Liver (tissue), 9 donors: ENCODE data around the gene ZNHIT2. TPM values are rescaled to one million over a fixed set of nuclear protein-coding genes. Genes with fewer than 3 reads are reported as not detected.

Experiments
- DNase-seq: peaks from one replicate; pipeline ENCODE4 v3.0.0-alpha.2; 2017; ENCODE audit warnings: low spot score
- H3K27ac ChIP-seq, 2 donors: one replicate each; pipeline ENCODE4 v1.7.0; 2013; ENCODE audit warnings: inconsistent platforms in 2 of 2, low read length in 2 of 2, control low read depth in 1 of 2, low read depth in 1 of 2, mild to moderate bottlenecking in 1 of 2
- H3K27me3 ChIP-seq, 4 donors: one replicate each; pipeline versions ENCODE4 v1.6.1 to v1.7.0; 2013; ENCODE audit warnings: low read length in 3 of 4, inconsistent platforms in 1 of 4, mild to moderate bottlenecking in 1 of 4, moderate library complexity in 1 of 4; ENCODE audit not compliant: control insufficient read depth in 4 of 4, insufficient read depth in 4 of 4
- H3K36me3 ChIP-seq, 4 donors: one replicate each; pipeline versions ENCODE4 v1.6.1 to v1.7.0; 2013; ENCODE audit warnings: low read length in 3 of 4, mild to moderate bottlenecking in 3 of 4, low read depth in 1 of 4, moderate library complexity in 1 of 4; ENCODE audit not compliant: control insufficient read depth in 4 of 4, insufficient read depth in 3 of 4
- H3K4me1 ChIP-seq, 4 donors: one replicate each; pipeline versions ENCODE4 v1.6.1 to v1.7.0; 2013; ENCODE audit warnings: low read length in 3 of 4, mild to moderate bottlenecking in 3 of 4, moderate library complexity in 1 of 4; ENCODE audit not compliant: control insufficient read depth in 4 of 4, insufficient read depth in 4 of 4
- H3K4me3 ChIP-seq, 3 donors: one replicate each; pipeline versions ENCODE4 v1.6.1 to v1.7.0; 2013; ENCODE audit warnings: low read length in 3 of 3, control low read depth in 1 of 3, low read depth in 1 of 3, mild to moderate bottlenecking in 1 of 3
- H3K9ac ChIP-seq, 2 donors: one replicate each; pipeline ENCODE4 v1.7.0; 2013; ENCODE audit warnings: low read length in 2 of 2, mild to moderate bottlenecking in 2 of 2, moderate library complexity in 2 of 2, control low read depth in 1 of 2, low read depth in 1 of 2
- H3K9me3 ChIP-seq, 4 donors: one replicate each; pipeline versions ENCODE4 v1.6.1 to v1.7.0; 2013; ENCODE audit warnings: low read length in 3 of 4; ENCODE audit not compliant: control insufficient read depth in 4 of 4
- EGR1 ChIP-seq, 2 donors: IDR thresholded peaks; 2 replicates each; pipeline ENCODE4 v1.6.1; 2016 to 2018; ENCODE audit warnings: antibody characterized with exemption in 2 of 2, low read depth in 2 of 2
- FOXA1 ChIP-seq: IDR thresholded peaks from 2 replicates; pipeline ENCODE4 v1.6.1; 2016; ENCODE audit warnings: antibody characterized with exemption
- FOXA2 ChIP-seq: IDR thresholded peaks from 2 replicates; pipeline ENCODE4 v1.6.1; 2016; ENCODE audit warnings: antibody characterized with exemption
- GABPA ChIP-seq, 2 donors: IDR thresholded peaks in 1 of 2; conservative IDR thresholded peaks in 1 of 2; 2 replicates each; pipeline ENCODE4 v1.6.1; 2016; ENCODE audit warnings: antibody characterized with exemption in 2 of 2, mild to moderate bottlenecking in 1 of 2, moderate library complexity in 1 of 2
- HNF4A ChIP-seq, 2 donors: conservative IDR thresholded peaks; 2 replicates each; pipeline ENCODE4 v1.6.1; 2016; ENCODE audit warnings: antibody characterized with exemption in 2 of 2, mild to moderate bottlenecking in 2 of 2
- HNF4G ChIP-seq: IDR thresholded peaks from 2 replicates; pipeline ENCODE4 v1.6.1; 2016; ENCODE audit warnings: antibody characterized with exemption
- JUND ChIP-seq, 2 donors: IDR thresholded peaks; 2 replicates each; pipeline ENCODE4 v1.6.1; 2016; ENCODE audit warnings: antibody characterized with exemption in 2 of 2
- NR2F2 ChIP-seq: IDR thresholded peaks from 2 replicates; pipeline ENCODE4 v1.6.1; 2016; ENCODE audit warnings: antibody characterized with exemption
- RAD21 ChIP-seq, 2 donors: IDR thresholded peaks; 2 replicates each; pipeline ENCODE4 v1.6.1; 2016; ENCODE audit warnings: antibody characterized with exemption in 2 of 2, mild to moderate bottlenecking in 2 of 2
- RXRA ChIP-seq, 2 donors: IDR thresholded peaks; 2 replicates each; pipeline ENCODE4 v1.6.1; 2017 to 2018; ENCODE audit warnings: antibody characterized with exemption in 2 of 2, mild to moderate bottlenecking in 1 of 2
- SP1 ChIP-seq: IDR thresholded peaks from 2 replicates; pipeline ENCODE4 v1.6.1; 2018; ENCODE audit warnings: antibody characterized with exemption, mild to moderate bottlenecking
- TAF1 ChIP-seq: conservative IDR thresholded peaks from 2 replicates; pipeline ENCODE4 v1.6.1; 2016; ENCODE audit warnings: antibody characterized with exemption, mild to moderate bottlenecking
- YY1 ChIP-seq: IDR thresholded peaks from 2 replicates; pipeline ENCODE4 v1.6.1; 2016; ENCODE audit warnings: antibody characterized with exemption, mild to moderate bottlenecking
- WGBS: extraction: QIAGEN DNeasy Blood & Tissue Kit; methylation state at CpG from one replicate; pipeline ENCODE4 v1.1.7; 2013; 5-methylcytosine and 5-hydroxymethylcytosine counted together
- polyA plus RNA-seq, 2 donors: library from polyadenylated mRNA; stranded (reverse) in 1 of 2; unstranded in 1 of 2; fragments of 200-250 nt in 1 of 2; fragments of >200 nt in 1 of 2; fragmentation: Nextera tagmentation in 1 of 2; extraction: Ambion mirVana in 1 of 2; gene quantifications; one replicate each; pipeline versions ENCODE4 v1.2.1 to v1.2.3, GENCODE V29; 2013 to 2015
- total RNA-seq, 2 donors: library from RNA; depleted of rRNA; stranded (reverse); fragments of >200 nt; gene quantifications; one replicate each; pipeline ENCODE4 v1.2.3, GENCODE V29; 2014
- TF ChIP-seq, protein P1 (sequence below): IDR thresholded peaks from 2 replicates; pipeline ENCODE4 v1.6.1; 2016; ENCODE audit warnings: antibody characterized with exemption
- TF ChIP-seq, protein P2 (sequence below): IDR thresholded peaks from 2 replicates; pipeline ENCODE4 v1.6.1; 2016; ENCODE audit warnings: antibody characterized with exemption
- TF ChIP-seq, protein P3 (sequence below): IDR thresholded peaks from 2 replicates; pipeline ENCODE4 v1.6.1; 2016; ENCODE audit warnings: antibody characterized with exemption
- TF ChIP-seq, protein P4 (sequence below): fragments of 150-350 bp; IDR thresholded peaks from 2 replicates; pipeline ENCODE4 v1.5.1; 2017; ENCODE audit warnings: improper control_type of control experiment, low read depth, low read length; ENCODE audit not compliant: missing input control
- TF ChIP-seq, protein P5 (sequence below): IDR thresholded peaks from 2 replicates; pipeline ENCODE4 v1.6.1; 2016; ENCODE audit warnings: antibody characterized with exemption, mild to moderate bottlenecking
- donor health status: healthy.
- donor health status: healthy.
- donor health status: healthy.
- donor health status: healthy.
- donor health status: healthy.

The ZNHIT2 gene
- total and polyA plus RNA-seq, 4 donors = 2.2 to 13.9 (median 6.1) TPM

DNA sequence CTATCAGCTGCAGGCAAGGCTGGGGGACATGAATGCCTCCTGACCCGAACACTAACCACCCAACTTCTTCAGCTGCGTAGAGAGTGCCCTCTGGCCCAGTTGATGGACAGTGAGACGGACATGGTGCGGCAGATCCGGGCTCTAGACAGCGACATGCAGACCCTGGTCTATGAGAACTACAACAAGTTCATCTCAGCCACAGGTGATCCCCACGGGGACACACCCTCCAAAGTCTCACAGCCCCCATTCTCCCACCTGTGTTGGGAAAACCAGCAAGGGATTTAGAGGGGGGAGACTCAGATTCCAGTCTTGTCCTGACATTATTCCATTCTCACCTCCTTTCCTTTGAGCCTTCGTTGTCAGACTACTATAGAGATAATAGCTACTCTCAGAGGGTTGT lies 20.6 kb downstream of the ZNHIT2 start (continued):
- no peak for TF ChIP-seq FOXA2
- TF ChIP-seq, protein P1, sequence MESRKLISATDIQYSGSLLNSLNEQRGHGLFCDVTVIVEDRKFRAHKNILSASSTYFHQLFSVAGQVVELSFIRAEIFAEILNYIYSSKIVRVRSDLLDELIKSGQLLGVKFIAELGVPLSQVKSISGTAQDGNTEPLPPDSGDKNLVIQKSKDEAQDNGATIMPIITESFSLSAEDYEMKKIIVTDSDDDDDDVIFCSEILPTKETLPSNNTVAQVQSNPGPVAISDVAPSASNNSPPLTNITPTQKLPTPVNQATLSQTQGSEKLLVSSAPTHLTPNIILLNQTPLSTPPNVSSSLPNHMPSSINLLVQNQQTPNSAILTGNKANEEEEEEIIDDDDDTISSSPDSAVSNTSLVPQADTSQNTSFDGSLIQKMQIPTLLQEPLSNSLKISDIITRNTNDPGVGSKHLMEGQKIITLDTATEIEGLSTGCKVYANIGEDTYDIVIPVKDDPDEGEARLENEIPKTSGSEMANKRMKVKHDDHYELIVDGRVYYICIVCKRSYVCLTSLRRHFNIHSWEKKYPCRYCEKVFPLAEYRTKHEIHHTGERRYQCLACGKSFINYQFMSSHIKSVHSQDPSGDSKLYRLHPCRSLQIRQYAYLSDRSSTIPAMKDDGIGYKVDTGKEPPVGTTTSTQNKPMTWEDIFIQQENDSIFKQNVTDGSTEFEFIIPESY = no peak

DNA sequence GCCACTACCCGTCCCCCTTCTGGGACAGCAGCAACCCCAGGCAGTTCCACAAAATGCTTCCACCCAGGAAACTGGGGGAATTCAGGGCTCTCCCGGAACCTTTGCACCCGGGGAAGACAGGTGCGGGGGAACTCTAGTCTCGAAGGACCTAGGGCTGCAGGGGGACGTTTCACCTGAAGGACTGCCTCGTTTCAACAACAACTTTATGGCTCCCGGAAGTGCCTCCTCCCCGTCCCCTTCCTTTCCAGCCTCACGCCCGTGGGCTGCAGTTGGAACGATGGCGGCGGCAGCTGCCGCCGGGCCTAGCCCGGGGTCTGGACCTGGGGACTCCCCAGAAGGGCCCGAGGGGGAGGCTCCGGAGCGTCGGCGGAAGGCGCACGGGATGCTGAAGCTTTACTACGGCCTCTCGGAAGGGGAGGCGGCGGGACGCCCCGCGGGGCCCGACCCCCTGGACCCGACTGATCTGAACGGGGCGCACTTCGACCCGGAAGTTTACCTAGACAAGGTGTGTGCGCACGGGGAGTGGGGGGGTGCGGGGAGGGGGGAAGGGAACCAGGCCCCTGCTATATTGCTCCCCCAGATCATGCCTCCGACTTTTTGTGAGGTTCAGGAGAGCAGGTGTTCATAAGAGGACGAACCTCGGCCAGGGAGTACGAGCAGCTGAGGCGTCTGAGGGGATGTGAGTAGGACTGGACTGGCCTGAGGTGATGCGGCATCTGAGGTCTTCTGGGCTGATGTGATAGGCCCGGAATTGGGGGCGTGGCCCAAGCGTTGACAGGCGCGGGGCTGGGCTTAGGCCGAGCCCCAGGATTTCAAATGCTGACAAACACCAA lies 21.3 kb downstream of the ZNHIT2 start, which contains the start of gene VPS51:
VPS51 (plus strand) TSS at position 241 of the 833 bp plus-strand sequence; CDS start at position 278, 37 bp downstream.
- WGBS = under 1% methylated on average over 52 of the region's 52 CpGs
- Histone ChIP-seq H3K4me3 (peak within 1 kb of the TSS; percentile 72 to 85 (median 80)), H3K27ac (peak within 1 kb of the TSS; percentile 82 to 88), H3K27me3 (no peaks in the 10 kb centered on the region), H3K9ac (peak within 1 kb of the TSS; percentile 31 to 55), H3K36me3 (peaks cover 0 to 6% (median 0%) of the 10 kb centered on the region in 4 donors), H3K4me1 (peaks cover 2 to 18% (median 17%) of the 10 kb centered on the region in 4 donors), H3K9me3 (no peaks in the 10 kb centered on the region)
- peak; percentile 94 for DNase-seq
- peak; percentile 70 for TF ChIP-seq SP1
- TF ChIP-seq, protein P2, sequence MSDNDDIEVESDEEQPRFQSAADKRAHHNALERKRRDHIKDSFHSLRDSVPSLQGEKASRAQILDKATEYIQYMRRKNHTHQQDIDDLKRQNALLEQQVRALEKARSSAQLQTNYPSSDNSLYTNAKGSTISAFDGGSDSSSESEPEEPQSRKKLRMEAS = peak; percentile 78
- TF ChIP-seq HNF4G = peak; percentile 51
- peak; percentile 66 to 76 for TF ChIP-seq HNF4A (conservative IDR thresholded peaks at IDR 0.05)
- TF ChIP-seq GABPA (IDR thresholded peaks at IDR 0.05 in 1 of 2, conservative IDR thresholded peaks at IDR 0.05 in 1 of 2) = peak; percentile 96 to 98
- peak in 1 of 2 donors; percentile 34 for TF ChIP-seq RAD21 (IDR thresholded peaks at IDR 0.05)
- TF ChIP-seq, protein P3, sequence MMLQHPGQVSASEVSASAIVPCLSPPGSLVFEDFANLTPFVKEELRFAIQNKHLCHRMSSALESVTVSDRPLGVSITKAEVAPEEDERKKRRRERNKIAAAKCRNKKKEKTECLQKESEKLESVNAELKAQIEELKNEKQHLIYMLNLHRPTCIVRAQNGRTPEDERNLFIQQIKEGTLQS = peak; percentile 63
- TF ChIP-seq, protein P1 = peak; percentile 79
- TF ChIP-seq JUND (IDR thresholded peaks at IDR 0.05) = peak in 1 of 2 donors; percentile 51
- TF ChIP-seq RXRA (IDR thresholded peaks at IDR 0.05) = peak; percentile 68 to 78
- TF ChIP-seq TAF1 = peak; percentile 64
- peak; percentile 96 for TF ChIP-seq YY1
- TF ChIP-seq FOXA1 = peak; percentile 72
- TF ChIP-seq, protein P4, sequence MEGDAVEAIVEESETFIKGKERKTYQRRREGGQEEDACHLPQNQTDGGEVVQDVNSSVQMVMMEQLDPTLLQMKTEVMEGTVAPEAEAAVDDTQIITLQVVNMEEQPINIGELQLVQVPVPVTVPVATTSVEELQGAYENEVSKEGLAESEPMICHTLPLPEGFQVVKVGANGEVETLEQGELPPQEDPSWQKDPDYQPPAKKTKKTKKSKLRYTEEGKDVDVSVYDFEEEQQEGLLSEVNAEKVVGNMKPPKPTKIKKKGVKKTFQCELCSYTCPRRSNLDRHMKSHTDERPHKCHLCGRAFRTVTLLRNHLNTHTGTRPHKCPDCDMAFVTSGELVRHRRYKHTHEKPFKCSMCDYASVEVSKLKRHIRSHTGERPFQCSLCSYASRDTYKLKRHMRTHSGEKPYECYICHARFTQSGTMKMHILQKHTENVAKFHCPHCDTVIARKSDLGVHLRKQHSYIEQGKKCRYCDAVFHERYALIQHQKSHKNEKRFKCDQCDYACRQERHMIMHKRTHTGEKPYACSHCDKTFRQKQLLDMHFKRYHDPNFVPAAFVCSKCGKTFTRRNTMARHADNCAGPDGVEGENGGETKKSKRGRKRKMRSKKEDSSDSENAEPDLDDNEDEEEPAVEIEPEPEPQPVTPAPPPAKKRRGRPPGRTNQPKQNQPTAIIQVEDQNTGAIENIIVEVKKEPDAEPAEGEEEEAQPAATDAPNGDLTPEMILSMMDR = no peak
- TF ChIP-seq NR2F2 = peak; percentile 62
- TF ChIP-seq EGR1 (IDR thresholded peaks at IDR 0.05; ENCODE audit: low read depth in 2 of 2) = peak; percentile 21 to 31
- TF ChIP-seq, protein P5, sequence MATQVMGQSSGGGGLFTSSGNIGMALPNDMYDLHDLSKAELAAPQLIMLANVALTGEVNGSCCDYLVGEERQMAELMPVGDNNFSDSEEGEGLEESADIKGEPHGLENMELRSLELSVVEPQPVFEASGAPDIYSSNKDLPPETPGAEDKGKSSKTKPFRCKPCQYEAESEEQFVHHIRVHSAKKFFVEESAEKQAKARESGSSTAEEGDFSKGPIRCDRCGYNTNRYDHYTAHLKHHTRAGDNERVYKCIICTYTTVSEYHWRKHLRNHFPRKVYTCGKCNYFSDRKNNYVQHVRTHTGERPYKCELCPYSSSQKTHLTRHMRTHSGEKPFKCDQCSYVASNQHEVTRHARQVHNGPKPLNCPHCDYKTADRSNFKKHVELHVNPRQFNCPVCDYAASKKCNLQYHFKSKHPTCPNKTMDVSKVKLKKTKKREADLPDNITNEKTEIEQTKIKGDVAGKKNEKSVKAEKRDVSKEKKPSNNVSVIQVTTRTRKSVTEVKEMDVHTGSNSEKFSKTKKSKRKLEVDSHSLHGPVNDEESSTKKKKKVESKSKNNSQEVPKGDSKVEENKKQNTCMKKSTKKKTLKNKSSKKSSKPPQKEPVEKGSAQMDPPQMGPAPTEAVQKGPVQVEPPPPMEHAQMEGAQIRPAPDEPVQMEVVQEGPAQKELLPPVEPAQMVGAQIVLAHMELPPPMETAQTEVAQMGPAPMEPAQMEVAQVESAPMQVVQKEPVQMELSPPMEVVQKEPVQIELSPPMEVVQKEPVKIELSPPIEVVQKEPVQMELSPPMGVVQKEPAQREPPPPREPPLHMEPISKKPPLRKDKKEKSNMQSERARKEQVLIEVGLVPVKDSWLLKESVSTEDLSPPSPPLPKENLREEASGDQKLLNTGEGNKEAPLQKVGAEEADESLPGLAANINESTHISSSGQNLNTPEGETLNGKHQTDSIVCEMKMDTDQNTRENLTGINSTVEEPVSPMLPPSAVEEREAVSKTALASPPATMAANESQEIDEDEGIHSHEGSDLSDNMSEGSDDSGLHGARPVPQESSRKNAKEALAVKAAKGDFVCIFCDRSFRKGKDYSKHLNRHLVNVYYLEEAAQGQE = peak; percentile 68
- peak; percentile 41 for TF ChIP-seq FOXA2
